Endothelial cell (in vitro differentiated cells): ENCODE measurements around the gene GDF2. TPM values are rescaled to one million over a fixed set of nuclear protein-coding genes. Genes with fewer than 3 reads are reported as not detected.

ENCODE experiments used
- DNase-seq: peaks from one replicate; pipeline ENCODE4 v3.0.0; 2021; ENCODE audit warnings: low spot score
- H3K27ac Mint-ChIP-seq: one replicate; pipeline ENCODE4 v1.8.0; 2021; ENCODE audit warnings: mixed read lengths, inconsistent platforms; ENCODE audit not compliant: unreplicated experiment
- H3K27me3 Mint-ChIP-seq: one replicate; pipeline ENCODE4 v1.8.0; 2021; ENCODE audit warnings: mild to moderate bottlenecking, moderate library complexity, mixed read lengths, inconsistent platforms; ENCODE audit not compliant: unreplicated experiment
- H3K36me3 Mint-ChIP-seq: one replicate; pipeline ENCODE4 v1.8.0; 2021; ENCODE audit warnings: mild to moderate bottlenecking, low read depth, mixed read lengths, inconsistent platforms; ENCODE audit not compliant: unreplicated experiment
- H3K4me1 Mint-ChIP-seq: one replicate; pipeline ENCODE4 v1.8.0; 2021; ENCODE audit warnings: mild to moderate bottlenecking, mixed read lengths, inconsistent platforms; ENCODE audit not compliant: unreplicated experiment
- H3K4me3 Mint-ChIP-seq: one replicate; pipeline ENCODE4 v1.8.0; 2021; ENCODE audit warnings: mild to moderate bottlenecking, mixed read lengths, inconsistent platforms; ENCODE audit not compliant: unreplicated experiment
- H3K9me3 Mint-ChIP-seq: one replicate; pipeline ENCODE4 v1.8.0; 2021; ENCODE audit warnings: mixed read lengths, inconsistent platforms; ENCODE audit not compliant: unreplicated experiment
- CTCF ChIP-seq: fragments of 200-600 bp; sonication (generic); IDR thresholded peaks from one replicate; pipeline ENCODE4 v1.5.0; 2021; ENCODE audit warnings: antibody characterized with exemption; ENCODE audit not compliant: unreplicated experiment
- total RNA-seq: library from RNA; stranded (reverse); fragmentation: NEBNext Ultra II Directional; extraction: Animal tissue kit (Norgen Biotek cat#: 25700); gene quantifications from one replicate; pipeline ENCODE4 v1.2.1, GENCODE V29; 2021; ENCODE audit not compliant: unreplicated experiment

Gene GDF2
- total RNA-seq, 1 donor from 2014 or later: not detected

DNA sequence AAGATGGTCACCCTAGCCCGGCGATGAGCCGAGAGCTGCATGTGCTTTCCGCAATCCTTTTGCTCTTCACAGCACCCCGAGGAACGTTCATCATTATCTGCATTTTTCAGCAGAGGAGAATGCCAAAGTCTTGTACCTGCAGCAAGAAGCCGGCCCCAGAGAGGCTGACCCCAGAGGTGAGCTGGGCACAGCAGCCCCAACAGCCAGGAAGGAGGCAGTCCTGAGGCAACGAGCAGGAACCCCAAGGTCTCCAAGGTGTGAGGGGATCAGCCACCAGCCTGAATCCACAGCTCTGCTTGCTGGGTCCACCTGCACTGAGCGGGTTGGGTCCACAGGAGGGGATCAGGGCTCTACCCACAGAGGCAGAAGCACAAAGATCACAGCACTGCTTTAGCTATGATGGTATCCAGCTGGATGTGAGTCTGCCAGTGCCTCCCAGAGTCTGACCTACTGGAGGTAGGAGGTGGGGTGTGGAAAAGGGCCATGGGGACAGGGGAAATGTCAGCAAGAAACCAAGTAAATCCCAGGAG lies 39.1 kb upstream of the GDF2 start:
- Mint-ChIP-seq H3K4me3 (no peak overlapping the region), H3K27ac (no peak overlapping the region), H3K27me3 (peaks cover 4% of the 10 kb centered on the region), H3K9me3 (no peaks in the 10 kb centered on the region), H3K4me1 (peaks cover 13% of the 10 kb centered on the region), H3K36me3 (no peaks in the 10 kb centered on the region)
- no peak for DNase-seq
- TF ChIP-seq CTCF: no peak

- Mint-ChIP-seq H3K4me3 (no peak overlapping the region), H3K36me3 (no peaks in the 10 kb centered on the region), H3K4me1 (peaks cover 17% of the 10 kb centered on the region), H3K27ac (no peak overlapping the region), H3K27me3 (peaks cover 6% of the 10 kb centered on the region), H3K9me3 (no peaks in the 10 kb centered on the region)
- no peak for DNase-seq
- TF ChIP-seq CTCF: no peak
Measured at GRCh38 chr10:47283848-47284247, 38.4 kb upstream of the GDF2 start.

GRCh38 chr10:47285381-47286115 lies 36.7 kb upstream of the GDF2 start:
- no peak for TF ChIP-seq CTCF
- H3K4me1 Mint-ChIP-seq: peaks cover 17% of the 10 kb centered on the region
- peak overlapping the region; percentile 77 for H3K27ac Mint-ChIP-seq
- no peak overlapping the region for H3K4me3 Mint-ChIP-seq
- peaks cover 9% of the 10 kb centered on the region for H3K27me3 Mint-ChIP-seq
- no peaks in the 10 kb centered on the region for H3K36me3 Mint-ChIP-seq
- no peak for DNase-seq
- no peaks in the 10 kb centered on the region for H3K9me3 Mint-ChIP-seq

DNA sequence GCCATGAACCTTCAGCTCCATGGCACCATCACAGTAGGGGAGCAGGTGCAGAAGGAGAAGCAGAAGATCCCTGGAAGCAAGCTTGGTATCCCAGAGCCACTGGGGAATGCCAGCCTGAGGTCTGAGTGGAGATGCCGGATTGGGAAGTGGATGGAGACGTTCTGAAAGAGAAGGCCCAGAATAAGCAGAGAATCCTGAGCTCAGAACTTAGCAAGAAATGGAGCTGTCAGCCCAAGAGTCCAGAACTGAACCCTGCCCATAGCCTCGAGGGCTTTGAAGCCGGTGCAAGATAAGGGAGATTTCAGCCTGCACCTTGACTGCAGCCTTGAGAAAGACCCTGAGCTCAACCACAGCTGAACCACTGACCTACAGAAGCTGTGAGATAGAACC lies 36.1 kb upstream of the GDF2 start:
- peaks cover 17% of the 10 kb centered on the region for H3K4me1 Mint-ChIP-seq
- H3K27me3 Mint-ChIP-seq: peaks cover 11% of the 10 kb centered on the region
- no peaks in the 10 kb centered on the region for H3K36me3 Mint-ChIP-seq
- no peak for DNase-seq
- TF ChIP-seq CTCF: no peak
- peak overlapping the region; percentile 77 for H3K27ac Mint-ChIP-seq
- H3K9me3 Mint-ChIP-seq: no peaks in the 10 kb centered on the region
- no peak overlapping the region for H3K4me3 Mint-ChIP-seq

DNA sequence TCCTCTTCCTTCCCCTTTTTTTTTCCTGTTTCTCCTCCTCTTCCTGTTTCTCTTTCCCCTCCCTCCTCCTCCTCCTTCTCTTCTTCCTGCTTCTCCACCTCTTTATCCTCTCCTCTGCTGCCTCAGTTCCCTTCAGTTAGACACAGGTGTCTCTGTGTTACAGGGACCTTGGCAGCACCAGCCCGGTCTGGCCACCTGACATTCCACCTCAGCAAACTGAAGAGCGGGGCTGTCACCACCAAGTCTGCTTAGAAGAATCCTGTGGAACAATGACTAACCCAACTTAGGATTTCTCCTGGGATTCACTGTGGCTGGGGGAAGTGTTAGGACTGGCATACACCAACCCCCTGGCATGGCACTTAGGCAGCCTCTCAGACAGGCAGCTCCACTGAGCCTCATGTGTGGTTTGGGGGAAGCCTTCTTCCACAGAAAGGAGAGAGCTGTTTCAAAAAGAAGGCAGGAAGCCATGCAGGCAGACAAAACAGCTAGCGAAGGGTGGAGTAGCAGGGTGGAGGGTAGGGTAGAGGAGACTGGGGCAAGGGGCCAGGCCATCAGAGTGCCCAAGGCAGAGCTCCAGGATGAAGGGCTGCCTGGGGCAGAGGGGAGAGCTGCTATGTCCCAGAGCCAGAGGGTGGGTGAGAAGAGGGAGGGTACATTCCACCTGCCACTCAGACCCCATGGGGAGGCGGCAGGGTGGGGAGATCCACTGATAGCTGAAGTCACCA lies 35.5 kb upstream of the GDF2 start:
- no peak for DNase-seq
- H3K27me3 Mint-ChIP-seq: peaks cover 11% of the 10 kb centered on the region
- no peaks in the 10 kb centered on the region for H3K9me3 Mint-ChIP-seq
- no peak overlapping the region for H3K4me3 Mint-ChIP-seq
- peaks cover 17% of the 10 kb centered on the region for H3K4me1 Mint-ChIP-seq
- no peaks in the 10 kb centered on the region for H3K36me3 Mint-ChIP-seq
- no peak overlapping the region for H3K27ac Mint-ChIP-seq
- no peak for TF ChIP-seq CTCF
